CD4-positive, alpha-beta T cell (primary cell): ENCODE results near the gene TET2. TPM values are rescaled to one million over a fixed set of nuclear protein-coding genes. Genes with fewer than 3 reads are reported as not detected.
A peak's percentile ranks its signal among the peaks of the same experiment; 100 is the strongest.

Experiments
- ATAC-seq: fragments of 200-7000 bp; cut with Tn5 transposase; one replicate; pipeline ENCODE4 v1.10.0; 2022; ENCODE audit warnings: mild to moderate bottlenecking; ENCODE audit not compliant: poor library complexity
- CTCF ChIA-PET: fragments of 350-600 bp; sonication (Branson Sonifier 250); formaldehyde crosslinking; loops from one replicate; lab custom pipeline; 2021; ENCODE audit warnings: antibody characterized with exemption, inconsistent platforms; lab: Charles Lee
- POLR2A ChIA-PET: fragments of 350-600 bp; sonication (Branson Sonifier 250); formaldehyde crosslinking; loops from one replicate; lab custom pipeline; 2021; ENCODE audit warnings: antibody characterized with exemption, inconsistent platforms; lab: Charles Lee
- DNase-seq, 14 experiments: peaks; one replicate each; pipeline ENCODE4 v3.0.0-alpha.2; 2013 to 2020; ENCODE audit warnings: mixed read lengths in 2 of 14
- H3K27ac ChIP-seq, 2 donors: one replicate each; pipeline versions ENCODE4 v1.5.1 to v1.7.0; 2013; ENCODE audit warnings: low read length in 2 of 2, low read depth in 1 of 2, mild to moderate bottlenecking in 1 of 2
- H3K27me3 ChIP-seq, 2 experiments: 1 replicate in 1 of 2; 2 replicates in 1 of 2; pipeline versions ENCODE4 v1.6.1 to v1.7.0; 2013; ENCODE audit warnings: low read length in 2 of 2, control low read depth in 1 of 2, mild to moderate bottlenecking in 1 of 2, moderate library complexity in 1 of 2; ENCODE audit not compliant: insufficient read depth in 2 of 2, control insufficient read depth in 1 of 2
- H3K36me3 ChIP-seq: one replicate; pipeline ENCODE4 v1.6.1; 2013; ENCODE audit warnings: low read length, control low read depth; ENCODE audit not compliant: insufficient read depth
- H3K4me1 ChIP-seq: one replicate; pipeline ENCODE4 v1.6.1; 2013; ENCODE audit warnings: low read length, control low read depth; ENCODE audit not compliant: insufficient read depth
- H3K4me3 ChIP-seq: one replicate; pipeline ENCODE4 v1.5.1; 2013; ENCODE audit warnings: mild to moderate bottlenecking, low read length, moderate library complexity
- H3K9me3 ChIP-seq, 2 experiments: 1 replicate in 1 of 2; 2 replicates in 1 of 2; pipeline versions ENCODE4 v1.6.1 to v1.7.0; 2013; ENCODE audit warnings: low read length in 2 of 2, mild to moderate bottlenecking in 2 of 2, control low read depth in 1 of 2, moderate library complexity in 1 of 2; ENCODE audit not compliant: control insufficient read depth in 1 of 2, insufficient read depth in 1 of 2
- H3K27ac Mint-ChIP-seq: one replicate; pipeline ENCODE4 v1.8.0; 2020; ENCODE audit warnings: mixed read lengths
- H3K27me3 Mint-ChIP-seq: one replicate; pipeline ENCODE4 v1.8.0; 2021; ENCODE audit warnings: mixed read lengths
- H3K36me3 Mint-ChIP-seq: one replicate; pipeline ENCODE4 v1.8.0; 2021; ENCODE audit warnings: low read depth, mixed read lengths
- H3K4me1 Mint-ChIP-seq: one replicate; pipeline ENCODE4 v1.8.0; 2021; ENCODE audit warnings: low read depth, mixed read lengths
- H3K4me3 Mint-ChIP-seq: one replicate; pipeline ENCODE4 v1.8.0; 2020; ENCODE audit warnings: mild to moderate bottlenecking, mixed read lengths
- H3K9me3 Mint-ChIP-seq: one replicate; pipeline ENCODE4 v1.8.0; 2020; ENCODE audit warnings: mixed read lengths
- CTCF ChIP-seq: fragments of 200-600 bp; IDR thresholded peaks from one replicate; pipeline ENCODE4 v1.8.0; 2022; ENCODE audit warnings: antibody characterized with exemption, mild to moderate bottlenecking
- intact Hi-C, 2 experiments: fragments of 100-400 bp; cut with DNase I in 1 of 2; cut with micrococcal nuclease in 1 of 2; formaldehyde crosslinking; loops; one replicate each; pipeline versions ENCODE4 v1.15.1 to v1.9.0; 2023 to 2025; cut with DNase I, micrococcal nuclease
- total RNA-seq, 174 experiments: library from RNA in 2 of 174; stranded (reverse) in 2 of 174; gene quantifications; one replicate each; pipeline ENCODE4 v1.2.3 and lab custom pipeline; 2021 to 2026

Gene TET2
- total RNA-seq, 2 experiments from 2014 or later, result 31.0 to 32.0 TPM

- Histone ChIP-seq H3K36me3 (no peaks in the 10 kb centered on the region), H3K27ac (peak overlapping the region in 1 of 2 donors; percentile 23), H3K27me3 (no peaks in the 10 kb centered on the region), H3K9me3 (no peaks in the 10 kb centered on the region), H3K4me1 (peaks cover 8% of the 10 kb centered on the region), H3K4me3 (peak overlapping the region; percentile 72)
- Mint-ChIP-seq H3K27me3 (no peaks in the 10 kb centered on the region), H3K36me3 (peaks cover 19% of the 10 kb centered on the region), H3K27ac (peak overlapping the region; percentile 71), H3K9me3 (no peaks in the 10 kb centered on the region), H3K4me3 (peak overlapping the region; percentile 99), H3K4me1 (peaks cover 43% of the 10 kb centered on the region)
- intact Hi-C loops, result loop anchor here in 1 of 2 experiments (10.0 kb wide), 1 partner anchor 569 kb away; no protein-coding TSS in a partner anchor
- TF ChIP-seq CTCF, result no peak
- ChIA-PET POLR2A (interaction anchor here (3.4 kb wide), 1 partner anchor 328 kb away, joined by 45 read pairs; the partner anchor contains the start of gene PPA2), CTCF (no interaction called here)
- DNase-seq, result peak in 3 of 14 experiments; percentile 28 to 67 (median 62)
- peak; percentile 16 for ATAC-seq
Observed at GRCh38 chr4:105145156-105145902, 1.3 kb upstream of the TET2 start.

- DNase-seq, result peak in 10 of 14 experiments; percentile 1 to 64 (median 29)
- peak overlapping the region; percentile 99 for H3K4me3 Mint-ChIP-seq
- H3K9me3 ChIP-seq, result no peaks in the 10 kb centered on the region
- ATAC-seq, result peak; percentile 21
- ChIA-PET POLR2A (interaction anchor here (3.4 kb wide), 1 partner anchor 328 kb away, joined by 45 read pairs; the partner anchor contains the start of gene PPA2), CTCF (no interaction called here)
- H3K36me3 ChIP-seq, result no peaks in the 10 kb centered on the region
- H3K4me1 ChIP-seq, result peaks cover 8% of the 10 kb centered on the region
- H3K4me1 Mint-ChIP-seq, result peaks cover 48% of the 10 kb centered on the region
- peaks cover 19% of the 10 kb centered on the region for H3K36me3 Mint-ChIP-seq
- no peaks in the 10 kb centered on the region for H3K9me3 Mint-ChIP-seq
- peak overlapping the region; percentile 72 for H3K4me3 ChIP-seq
- H3K27ac ChIP-seq, result peak overlapping the region in 1 of 2 donors; percentile 23
- TF ChIP-seq CTCF, result no peak
- no peaks in the 10 kb centered on the region for H3K27me3 Mint-ChIP-seq
- H3K27ac Mint-ChIP-seq, result peak overlapping the region; percentile 71
- intact Hi-C loops, result loop anchor here in 1 of 2 experiments (1.0 to 10.0 kb wide), 2 partner anchors 327 to 569 kb away; no protein-coding TSS in a partner anchor
- no peaks in the 10 kb centered on the region for H3K27me3 ChIP-seq
Observed at GRCh38 chr4:105145903-105146275, 787 bp upstream of the TET2 start.

DNA sequence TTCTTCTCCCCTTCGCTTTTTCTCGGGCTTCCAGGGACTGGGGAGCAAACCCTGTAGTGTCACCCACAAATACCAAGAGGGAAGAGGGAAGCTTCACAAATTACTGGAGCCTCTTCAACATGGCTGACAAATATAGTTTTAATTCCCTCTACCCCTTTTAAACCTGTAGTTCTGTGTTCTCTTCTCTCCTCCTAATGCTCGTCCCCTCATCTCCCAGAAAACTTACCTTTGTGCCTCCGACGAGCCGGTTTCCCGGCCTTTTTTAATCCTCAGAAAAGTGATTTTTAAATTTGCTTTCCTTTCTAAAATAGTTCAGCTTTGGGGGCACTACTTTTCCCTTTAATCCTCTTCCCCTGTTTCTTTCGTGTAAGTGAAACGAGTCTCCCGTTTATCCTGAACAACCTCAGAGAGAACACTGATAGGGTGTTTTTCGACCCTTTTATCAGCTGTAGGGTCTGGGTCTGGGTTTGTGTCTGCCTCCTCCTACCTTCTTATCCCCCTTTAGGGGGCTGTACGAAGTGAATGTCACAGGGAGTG lies 408 bp downstream of the TET2 start:
- intact Hi-C loops, result loop anchor here in 1 of 2 experiments (10.0 kb wide), 1 partner anchor 568 kb away; no protein-coding TSS in a partner anchor
- Histone ChIP-seq H3K9me3 (no peaks in the 10 kb centered on the region), H3K27me3 (no peaks in the 10 kb centered on the region), H3K4me3 (peak overlapping the region; percentile 72), H3K36me3 (no peaks in the 10 kb centered on the region), H3K4me1 (peaks cover 8% of the 10 kb centered on the region), H3K27ac (peak overlapping the region; percentile 46 to 69)
- ChIA-PET POLR2A (interaction anchor here (0.8 to 3.4 kb wide), 5 partner anchors 9 to 327 kb away, joined by 3 to 45 read pairs (median 4); partner anchors contain the start of gene PPA2), CTCF (no interaction called here)
- Mint-ChIP-seq H3K9me3 (no peaks in the 10 kb centered on the region), H3K27me3 (no peaks in the 10 kb centered on the region), H3K27ac (peak overlapping the region; percentile 98), H3K4me3 (peak overlapping the region; percentile 99), H3K4me1 (peaks cover 50% of the 10 kb centered on the region), H3K36me3 (peaks cover 19% of the 10 kb centered on the region)
- ATAC-seq (peak; percentile 21), DNase-seq (peak in 1 of 14 experiments; percentile 6)
- TF ChIP-seq CTCF, result no peak
